Right forelimb (tissue), 1 donor: ENCODE measurements around the gene PIM2.

Experiments
- DNase-seq: peaks from one replicate; pipeline ENCODE4 v3.0.0-alpha.2; 2018

PIM2 gene

DNA sequence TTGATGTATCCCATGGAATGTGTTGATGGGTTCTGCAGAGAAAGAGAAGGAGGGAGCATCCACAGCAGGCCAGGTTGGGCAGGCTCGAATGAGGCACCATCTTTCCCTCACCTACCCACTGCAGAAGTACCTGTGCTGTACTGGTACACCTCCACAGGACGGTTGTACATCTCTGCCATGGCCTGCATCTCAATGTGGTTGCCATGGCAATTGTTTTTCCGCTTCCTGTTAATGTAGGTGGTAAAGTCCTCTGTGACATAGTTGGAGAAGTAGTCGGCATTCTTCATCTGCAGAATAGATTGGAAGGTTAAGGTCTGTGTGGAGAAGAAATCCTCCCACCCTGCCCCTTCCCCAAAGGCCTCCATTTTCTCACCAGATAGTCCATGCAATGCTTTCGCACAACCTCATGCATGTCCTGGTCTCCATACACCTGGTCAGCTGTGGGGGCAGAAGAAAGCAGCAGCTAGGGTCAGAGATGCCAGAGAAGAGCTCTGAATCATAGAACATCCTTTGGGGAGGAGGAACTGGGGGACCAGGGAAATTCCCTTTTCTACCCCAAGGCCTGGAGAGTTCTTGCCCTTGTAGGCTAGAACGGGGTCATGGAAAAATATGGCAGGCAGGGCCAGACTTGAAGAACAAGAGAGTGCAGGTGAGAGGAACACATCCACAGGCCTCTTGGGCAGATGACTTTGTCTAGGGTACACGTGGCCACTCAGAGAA lies 15.9 kb upstream of the PIM2 start:
- DNase-seq = no peak

DNA sequence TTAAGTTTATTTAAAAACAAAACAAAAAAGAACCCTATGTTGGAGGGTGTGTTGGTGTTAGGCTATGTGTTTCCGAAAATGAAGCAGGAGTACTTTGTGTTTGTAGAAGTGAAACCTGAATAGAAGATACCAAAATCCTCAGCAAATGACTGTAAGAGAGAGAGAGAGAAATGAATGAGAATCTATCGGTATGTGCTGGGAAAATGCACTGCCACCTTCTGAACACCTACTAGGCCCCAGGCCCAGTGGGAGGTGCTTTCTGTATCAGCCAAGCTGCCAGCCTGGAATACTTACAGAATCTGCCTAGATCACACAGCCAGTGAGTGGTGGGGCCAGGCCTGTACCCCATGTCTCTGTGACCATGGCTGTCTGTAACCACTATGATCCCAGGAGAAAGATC lies 14.9 kb upstream of the PIM2 start:
- DNase-seq = no peak

DNA sequence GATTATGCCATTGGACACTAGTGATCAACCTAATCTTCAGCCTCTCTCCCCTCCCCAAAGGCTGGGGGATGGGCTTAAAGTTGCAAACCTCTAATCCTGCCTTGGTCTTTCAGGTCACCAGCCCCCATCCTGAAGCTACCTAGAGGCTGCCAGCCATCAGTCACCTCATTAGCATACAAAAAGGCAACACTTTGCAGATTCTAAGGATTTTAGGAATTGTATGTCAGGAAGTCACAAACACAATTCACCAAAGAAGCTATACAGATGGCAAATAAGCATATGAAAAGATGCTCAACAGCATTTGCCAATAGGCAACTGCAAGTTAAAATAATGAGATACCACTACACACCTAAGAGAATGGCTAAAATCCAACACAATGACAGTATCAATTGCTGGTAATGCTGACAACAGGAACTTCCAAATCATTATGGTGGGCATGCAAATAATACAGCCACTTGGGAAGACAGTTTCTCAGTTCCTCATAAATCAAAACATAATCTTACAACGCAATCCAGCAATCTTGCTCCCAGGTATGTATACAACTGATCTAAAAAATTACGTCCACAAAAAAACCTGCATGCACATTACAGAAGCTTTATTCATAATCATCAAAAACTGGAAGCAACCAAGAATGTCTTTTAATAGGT lies 9.0 kb upstream of the PIM2 start:
- no peak for DNase-seq

DNA sequence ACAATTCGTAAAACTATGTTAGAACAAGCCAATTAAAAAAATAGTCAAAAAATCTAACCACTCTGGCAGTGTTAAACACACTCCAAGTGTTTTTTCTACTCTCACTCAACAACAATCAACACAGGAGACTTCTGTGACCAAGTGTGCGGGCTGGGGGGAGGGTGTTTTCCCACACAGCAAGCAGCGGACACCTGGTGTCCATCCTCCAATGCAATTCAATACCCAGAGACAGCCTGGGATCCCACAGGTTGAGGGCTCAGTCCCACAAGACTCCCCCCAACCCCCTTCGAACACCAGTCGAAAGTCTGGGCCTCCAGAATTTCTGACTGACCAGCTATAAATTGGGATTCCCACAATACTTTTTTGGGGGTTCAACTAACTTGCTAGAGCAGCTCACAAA lies 8.3 kb upstream of the PIM2 start:
- DNase-seq = no peak

DNA sequence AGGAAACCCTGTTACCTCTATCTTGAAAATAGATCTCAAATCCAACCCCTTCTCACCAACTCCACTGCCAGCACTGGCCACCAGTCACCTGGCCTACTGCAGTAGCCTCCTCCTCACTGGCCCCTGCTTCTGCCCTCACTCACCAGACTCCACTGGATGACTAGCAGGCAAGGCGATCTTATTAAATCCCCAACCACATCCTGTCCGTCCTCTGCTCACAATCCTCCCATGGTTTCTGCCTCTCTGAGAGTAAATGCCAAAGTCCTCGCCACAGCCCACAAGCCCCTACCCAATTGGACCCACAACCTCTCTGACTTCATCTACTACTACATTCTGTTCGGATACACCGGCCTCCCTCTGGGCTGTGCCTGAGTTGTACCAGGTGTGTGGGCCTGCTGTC lies 5.4 kb upstream of the PIM2 start:
- DNase-seq = no peak

DNA sequence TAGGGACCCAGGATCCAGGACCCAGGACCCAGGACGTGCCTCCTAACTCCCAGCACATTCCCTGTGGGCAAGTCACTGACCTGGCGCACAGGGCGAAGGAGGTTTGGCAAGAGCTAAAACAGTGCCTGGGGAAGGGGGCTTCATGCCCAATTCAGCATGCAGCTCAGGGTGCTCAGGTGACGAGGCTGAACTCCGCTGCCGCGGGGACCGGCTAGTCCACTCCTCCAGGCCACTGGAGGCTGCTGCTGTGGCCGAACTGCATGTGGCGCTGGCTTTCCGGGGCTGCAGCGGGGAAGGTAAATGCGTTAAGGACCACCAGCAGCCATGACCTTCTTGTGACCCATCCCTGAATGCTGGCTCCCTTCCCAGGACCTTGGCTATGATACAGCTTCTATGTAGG lies 4.9 kb upstream of the PIM2 start:
- no peak for DNase-seq

DNA sequence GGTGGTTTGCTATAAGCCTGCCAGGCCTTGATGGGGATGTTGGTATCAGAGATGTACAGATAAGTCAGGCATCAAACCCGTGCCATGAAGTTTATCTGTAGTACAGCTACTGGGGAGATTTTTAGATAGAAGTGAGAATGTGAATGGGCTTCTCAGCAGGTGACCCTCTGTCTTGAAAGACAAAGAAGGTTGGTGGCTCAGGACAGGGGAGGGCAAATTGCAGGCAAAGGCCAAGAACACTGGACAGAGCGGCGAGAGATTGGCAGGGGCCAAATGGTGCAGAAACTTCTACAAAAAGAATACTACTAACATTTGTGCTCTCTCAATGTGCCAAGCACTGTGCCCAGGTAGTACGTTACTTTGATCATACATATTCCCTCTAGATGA lies 1.9 kb upstream of the PIM2 start:
- DNase-seq = peak; percentile 2

DNA sequence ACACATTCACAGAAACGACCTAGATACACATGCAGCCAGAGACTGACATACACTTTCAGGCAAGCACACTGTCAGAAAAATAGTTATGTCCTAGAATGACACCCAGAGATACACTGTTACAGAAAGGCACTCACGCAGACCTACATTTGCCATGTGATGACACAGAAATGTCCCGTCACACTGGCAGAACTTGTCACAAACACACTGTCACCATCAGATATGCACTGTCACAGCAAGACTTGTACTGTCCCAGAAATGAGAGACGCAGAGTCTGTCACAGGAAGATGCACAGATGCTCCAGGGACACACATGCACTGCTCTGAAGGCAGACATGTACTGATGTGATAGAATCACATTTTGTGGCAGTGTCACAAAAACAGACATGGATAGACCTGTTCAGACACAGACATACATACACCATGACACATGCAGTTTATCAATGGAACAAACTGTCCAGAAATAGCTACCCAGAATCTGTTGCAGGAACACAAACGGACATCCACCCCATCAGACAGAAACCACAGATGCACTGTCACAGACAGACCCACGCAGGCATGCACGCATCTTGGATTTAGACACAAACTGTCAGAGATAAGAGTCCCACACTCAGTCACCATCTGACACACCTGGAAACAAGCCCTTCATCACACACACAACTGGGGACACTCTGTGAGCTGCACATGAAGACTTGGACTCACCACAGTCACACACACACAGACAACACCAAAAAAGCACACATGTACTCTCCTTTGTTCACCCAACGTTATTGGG lies 1.3 kb upstream of the PIM2 start:
- DNase-seq = peak; percentile 13

DNA sequence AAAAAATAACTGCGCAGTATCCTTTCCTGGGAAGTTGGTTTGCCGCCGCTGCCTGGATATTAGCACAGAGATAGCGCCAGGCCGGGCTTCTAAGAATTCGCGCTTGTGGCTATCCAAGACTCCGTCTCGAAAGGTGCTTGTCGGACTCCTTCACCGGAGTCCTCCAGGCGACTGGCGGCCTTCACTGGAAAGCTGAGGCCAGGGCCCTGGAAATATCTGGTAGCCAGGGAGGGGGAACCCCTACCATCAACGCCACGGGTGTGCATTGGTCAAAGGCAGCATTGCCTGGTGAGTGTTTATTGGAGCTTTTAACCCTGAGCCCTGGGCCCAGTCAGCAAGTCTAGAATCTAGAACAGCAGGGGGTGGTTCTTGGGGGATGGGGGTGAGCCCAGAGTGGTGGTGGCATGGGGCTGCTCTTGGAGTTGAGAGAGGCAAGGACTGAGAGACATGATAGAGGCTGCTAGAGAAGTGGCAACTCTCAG lies 577 bp upstream of the PIM2 start:
- DNase-seq = no peak

DNA sequence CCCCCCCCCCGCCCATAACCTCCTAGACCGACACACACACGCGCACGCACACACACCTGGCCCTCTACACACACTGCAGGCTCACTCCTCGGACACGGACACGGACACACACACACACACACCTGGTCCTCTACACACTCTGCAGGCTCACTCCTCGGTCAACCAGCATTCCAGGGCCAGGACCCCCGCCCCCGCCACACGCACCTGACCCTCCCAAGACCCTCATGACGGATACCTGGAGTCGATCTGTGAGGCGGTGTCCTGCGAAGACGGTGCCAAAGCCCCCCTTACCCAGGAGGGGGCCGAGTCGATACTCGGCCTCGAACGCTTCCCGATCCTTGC lies 552 bp downstream of the PIM2 start:
- no peak for DNase-seq

DNA sequence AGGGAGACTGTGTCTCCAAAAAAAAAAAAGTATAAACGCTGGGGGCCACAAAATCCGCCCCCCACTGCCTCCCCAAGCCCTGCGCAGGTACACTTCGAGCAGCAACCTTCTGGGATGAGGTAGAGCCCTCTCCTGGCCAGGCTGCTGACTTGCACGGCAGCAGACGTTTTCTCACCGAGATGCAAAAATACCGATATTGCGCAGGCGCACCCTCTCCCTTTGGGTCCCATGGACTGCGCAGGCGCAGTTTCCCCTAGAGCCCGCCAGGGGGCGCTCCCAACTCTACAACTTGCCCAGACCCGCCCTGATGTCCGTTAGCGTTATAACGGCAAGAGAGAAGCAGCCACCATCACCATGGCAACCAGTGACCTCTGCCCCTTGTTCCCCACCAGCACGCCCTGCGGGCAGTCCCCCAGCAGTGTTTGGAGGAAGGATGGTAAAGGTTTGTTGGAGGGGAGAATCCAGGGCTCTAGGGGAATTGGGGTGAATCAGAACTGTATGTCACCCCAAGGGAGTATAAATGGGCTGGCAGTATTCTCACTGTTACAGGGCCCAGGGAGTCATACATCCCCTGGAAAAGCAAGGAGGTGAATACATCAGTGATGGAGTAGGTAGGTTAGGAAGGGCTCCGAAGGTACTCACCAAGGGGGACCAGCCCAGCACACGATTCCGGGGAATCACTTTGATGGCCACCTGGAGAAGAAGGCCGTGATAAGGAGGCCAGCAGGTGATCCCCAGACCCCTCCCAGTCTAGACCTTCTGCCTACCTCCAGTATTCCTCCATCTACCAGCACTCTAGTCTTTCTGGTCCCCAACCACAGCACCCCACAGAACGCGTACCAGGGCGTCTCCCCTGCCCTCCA lies 1.5 kb downstream of the PIM2 start:
- peak; percentile 83 for DNase-seq

DNA sequence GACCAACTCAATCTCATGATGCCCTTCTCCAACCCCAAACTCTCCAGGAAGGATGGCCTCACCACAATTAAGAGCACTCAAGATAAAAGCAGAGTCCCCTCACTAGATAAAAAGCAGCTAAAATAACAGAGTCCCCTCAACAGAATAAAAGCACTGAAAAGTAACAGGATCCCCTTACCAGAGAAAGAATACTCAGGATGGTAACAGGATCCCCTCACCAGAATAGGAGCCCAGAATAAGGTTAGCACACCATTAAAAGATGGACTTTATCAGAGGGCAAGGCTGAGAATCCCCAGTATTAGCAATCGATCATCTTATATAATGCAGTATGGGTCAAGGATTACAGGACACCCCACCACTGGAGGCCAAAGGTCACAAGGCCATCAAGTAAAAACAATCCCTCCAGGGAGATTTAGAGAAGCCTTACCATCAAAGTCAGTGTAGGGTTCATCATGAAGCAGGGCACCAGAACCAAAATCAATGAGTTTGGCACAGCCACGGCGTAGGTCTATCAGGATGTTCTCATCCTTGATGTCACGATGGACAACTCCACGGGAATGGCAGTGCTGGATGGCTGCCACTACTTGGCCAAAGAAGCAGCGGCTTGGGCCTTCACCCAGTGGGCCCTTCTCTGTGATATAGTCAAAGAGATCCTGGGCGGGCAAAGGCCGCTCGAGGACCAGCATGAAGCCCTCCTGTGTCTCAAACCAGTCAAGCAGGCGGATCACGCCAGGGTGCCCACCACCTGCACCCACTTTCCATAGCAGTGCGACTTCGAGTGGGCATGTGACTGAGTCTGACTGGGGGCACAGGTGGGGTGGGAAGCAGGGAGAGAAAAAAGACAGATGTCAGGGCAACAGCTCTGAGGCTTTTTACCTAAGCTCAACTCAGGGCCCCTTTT lies 4.0 kb downstream of the PIM2 start:
- DNase-seq = no peak

DNA sequence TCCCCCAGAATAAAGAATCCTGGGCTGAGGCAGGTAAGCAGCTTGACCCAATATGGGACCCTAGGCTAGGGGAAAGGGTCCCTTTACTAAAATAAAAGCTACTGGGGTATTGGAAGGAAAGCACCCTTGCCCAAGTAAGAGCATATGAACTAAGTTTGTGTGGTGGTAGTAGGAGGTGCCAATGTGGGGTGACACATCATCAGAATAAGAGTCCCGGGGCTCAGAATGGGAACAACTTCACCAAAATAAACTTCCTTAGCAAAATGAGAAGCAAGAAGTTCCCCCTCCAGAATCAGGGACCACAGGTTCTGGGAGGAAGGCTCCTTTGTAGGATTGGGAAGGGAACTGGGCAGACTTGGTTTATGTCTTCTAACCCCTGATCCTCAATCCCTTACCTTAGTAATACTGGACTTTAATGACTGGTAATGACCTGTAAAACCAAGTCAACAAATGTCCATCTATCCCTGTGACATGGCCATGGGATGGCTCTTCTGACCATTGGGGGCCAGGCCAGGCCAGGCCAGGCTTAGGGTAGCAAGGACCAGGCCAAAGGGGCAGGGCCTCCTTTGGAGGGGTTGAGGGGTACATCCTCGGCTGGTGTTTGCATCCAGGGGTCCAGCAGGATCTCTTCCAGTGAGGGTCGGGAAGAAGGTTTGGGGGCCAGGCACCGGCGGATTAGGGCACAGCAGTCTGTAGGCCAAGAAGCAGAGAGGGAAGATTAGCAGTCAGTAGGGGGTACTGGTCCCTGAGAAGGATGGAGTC lies 5.0 kb downstream of the PIM2 start:
- DNase-seq = no peak

DNA sequence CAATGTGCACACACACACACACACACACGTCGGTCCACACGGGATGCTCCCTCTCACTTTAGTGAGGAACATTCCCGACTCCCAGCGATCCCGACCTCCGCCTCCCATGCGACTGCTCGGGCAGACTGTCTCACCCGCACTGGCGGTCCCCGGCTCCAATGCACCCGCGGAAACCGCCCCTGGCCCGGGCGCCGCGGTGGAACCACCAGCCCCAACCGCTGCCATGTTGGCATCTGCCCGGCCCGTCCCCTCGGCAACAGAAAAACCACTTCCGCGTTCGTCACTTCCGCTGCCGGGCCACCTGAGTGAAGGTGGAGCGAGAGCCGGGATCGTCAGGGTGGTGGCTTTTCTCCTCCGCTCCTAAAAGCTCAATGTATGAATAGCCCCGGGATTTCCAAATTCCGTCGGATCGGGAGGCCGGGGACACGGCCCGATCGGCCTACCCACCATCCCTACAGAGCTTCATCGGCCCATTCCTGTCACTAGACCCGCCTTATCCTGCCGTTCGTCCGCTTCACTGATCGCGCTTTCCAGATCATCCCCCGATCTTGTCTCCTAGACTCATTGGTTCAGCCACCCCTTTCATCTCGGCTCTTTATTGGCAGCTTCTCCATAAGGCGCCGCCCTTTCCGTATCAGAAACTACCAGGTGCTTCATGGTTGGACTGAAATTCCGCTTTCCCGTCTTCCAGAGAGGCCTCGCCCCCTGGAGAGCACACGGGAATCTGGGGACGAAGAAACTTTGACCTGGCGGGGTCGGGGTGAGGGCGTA lies 7.2 kb downstream of the PIM2 start, which contains the start of gene SLC35A2:
SLC35A2 (minus strand) TSS at position 235 of the 771 bp plus-strand sequence; CDS start at position 225, 10 bp downstream.
- DNase-seq = peak; percentile 88

DNA sequence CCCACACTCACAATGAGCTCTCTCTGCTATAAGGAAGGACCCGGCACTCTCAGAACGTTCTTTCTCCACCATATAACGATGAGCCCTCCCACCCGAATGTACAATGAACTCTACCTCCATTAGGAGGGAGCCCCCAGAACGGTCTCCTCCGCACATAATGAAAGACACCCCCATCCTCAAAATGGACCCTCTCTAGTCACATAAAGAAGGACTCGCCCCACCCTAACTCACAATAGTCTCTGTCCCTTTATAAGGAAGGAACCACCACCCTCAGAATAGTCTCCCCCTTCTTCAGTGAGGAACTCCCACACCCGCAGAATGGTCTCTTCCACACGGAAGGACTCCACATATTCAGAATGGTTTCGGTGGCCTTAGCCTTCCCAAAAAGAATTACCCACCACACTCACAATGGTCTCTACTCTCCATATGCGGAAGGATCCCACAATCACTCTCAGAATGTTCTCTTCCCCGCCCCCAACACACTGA lies 7.9 kb downstream of the PIM2 start:
- DNase-seq = no peak

DNA sequence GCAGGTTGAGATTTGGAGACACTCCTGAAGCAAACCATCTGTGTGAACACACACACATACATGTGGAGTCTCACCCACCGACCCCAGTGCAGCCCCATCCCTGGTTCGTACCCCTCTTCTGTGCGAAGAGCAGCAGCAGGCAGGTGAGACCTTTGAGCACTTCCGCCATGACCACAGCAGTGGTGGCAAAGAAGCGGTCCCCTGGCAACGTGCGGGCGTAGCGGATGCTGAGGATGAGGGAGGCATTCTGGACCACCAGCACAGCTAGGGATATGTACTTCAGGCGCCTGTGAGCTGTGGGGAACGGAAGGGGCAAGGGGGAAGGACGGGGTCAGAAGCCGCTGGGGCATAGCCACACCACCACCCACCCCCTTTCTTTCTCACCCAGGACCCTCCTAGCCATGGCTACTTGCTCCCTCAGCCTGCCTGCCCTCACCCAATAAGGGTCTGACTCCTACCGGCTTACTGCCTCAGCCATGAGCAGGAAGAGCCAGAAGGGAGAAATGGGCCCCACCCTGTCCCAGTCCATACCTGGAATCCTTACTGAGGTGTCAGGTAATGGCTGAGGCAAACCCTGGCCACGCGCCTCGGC lies 9.0 kb downstream of the PIM2 start:
- DNase-seq = peak; percentile 4

DNA sequence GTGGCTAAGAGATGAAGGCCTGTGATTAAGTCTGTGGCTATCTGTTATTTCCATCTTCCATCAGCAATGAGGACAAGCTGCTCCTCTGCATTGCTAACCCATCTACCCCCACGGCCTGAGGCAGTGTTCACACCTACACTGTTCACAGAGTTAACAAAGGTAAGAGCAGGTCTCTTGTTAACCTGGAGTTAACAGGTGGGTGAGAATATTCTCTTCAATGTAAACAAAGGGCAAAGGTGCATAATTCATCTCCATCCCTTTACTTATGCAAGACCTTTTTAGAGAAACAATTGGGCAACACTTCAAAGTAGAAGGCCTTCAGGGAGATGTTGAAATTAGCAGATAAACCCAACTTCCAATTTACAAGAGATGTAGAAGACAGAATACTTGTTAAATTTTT lies 10.2 kb downstream of the PIM2 start:
- no peak for DNase-seq

DNA sequence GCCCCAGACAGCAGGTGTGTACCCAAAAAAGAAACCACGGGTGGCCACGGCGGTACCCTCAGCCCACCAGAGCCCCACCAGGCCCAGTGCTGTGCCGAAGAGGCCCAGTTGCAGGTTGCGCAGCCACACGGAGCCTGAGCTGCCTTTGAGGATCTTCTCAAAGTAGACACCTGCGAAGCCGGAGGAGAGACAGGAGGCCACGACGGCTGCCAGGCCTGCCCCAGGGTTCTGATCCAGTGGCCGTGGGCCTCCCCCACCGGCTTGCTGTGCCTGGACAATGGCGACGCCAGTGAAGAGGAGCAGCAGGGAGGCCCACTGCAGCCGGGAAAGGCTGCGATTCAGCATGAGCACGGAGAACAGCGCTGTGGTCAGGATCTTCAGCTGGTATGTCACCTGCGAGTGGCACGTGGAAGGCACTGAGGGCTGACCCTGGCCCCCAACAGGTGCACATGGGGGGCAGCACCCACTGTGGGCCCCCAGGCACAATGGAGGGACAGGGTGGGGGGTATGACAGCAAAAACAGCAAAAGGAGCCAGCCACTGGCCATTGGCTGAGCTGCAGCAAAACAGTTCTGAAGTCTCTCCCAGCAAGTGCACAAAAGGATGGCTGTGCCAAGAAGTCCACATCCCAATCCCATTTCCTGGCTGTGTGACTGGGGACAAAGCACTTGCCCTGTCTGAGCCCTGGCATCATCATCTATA lies 13.6 kb downstream of the PIM2 start:
- peak; percentile 17 for DNase-seq

DNA sequence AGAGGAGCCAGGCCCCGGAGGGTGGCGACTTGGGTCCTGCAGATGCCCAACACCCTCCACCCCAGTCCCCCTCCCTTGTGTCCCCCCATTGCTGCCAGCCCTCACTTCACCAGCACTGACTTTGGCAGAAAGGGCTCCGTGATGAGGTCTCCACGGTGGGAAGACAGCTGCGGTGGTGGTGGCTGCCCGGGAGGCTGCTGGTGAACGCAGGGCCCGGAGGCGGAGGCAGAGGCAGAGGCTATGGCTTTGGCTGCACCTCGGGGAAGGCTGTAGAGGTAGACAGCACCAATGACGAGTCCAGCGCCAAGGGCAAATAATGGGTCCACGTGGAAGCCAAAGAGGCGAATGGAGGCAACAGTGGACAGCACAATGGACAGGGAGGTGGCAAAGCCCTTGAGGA lies 14.2 kb downstream of the PIM2 start:
- peak; percentile 24 for DNase-seq
